Activated CD8-positive, alpha-beta memory T cell treated with anti-CD3 and anti-CD28 coated beads, Interleukin-2, amount 50 U/mL, for 48 hours (primary cell): ENCODE results near the gene MEG3.

Experiments
- DNase-seq: peaks from one replicate; pipeline ENCODE4 v3.0.0-alpha.2; 2020

Gene MEG3

DNA sequence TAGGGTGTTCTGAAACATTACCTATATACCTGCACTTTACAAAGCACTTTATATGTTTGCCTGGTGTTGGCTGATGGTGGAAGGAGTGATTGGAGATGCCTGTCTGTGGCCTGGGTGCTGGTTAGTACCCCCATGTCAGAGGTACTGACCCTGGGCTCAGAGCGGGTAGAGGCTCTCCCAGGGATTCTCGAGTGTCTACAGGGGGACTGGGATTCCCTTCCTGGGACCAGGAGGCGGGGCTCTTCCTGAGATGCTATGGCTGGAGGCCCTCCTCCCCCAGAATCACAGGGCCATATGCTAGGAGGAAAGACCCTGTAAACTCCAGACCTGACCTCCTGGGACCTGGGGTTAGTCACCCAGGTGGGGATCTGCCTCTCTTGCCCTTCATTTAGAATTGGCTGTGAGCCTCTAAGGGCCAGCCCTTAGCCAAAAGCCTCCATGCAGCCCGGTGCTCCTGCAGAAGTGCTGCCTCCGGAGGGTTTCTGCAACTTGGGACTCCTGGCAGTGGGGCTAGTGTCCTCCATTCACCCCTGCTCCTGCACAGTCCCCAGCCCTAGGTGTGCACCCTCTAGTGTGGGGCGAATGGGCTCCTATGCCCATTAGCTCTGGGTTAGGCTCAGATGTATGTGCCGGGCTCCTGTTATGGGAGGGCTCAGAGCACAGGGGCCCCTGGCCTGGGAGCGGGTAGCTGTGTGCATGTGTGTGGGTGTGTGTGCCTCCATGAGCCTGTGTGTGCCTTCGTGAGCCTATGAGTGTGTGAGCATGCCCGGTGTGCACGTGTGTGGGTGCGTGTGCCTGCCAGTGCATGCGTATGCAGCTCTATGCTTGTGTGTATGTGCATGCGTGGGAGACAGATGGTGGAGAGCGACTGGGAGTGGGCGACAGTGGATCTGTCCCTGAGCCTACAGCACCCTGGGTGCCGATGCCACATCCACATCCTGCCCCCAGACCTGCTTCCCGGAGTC, 41.0 kb downstream of the MEG3 start:
- no peak for DNase-seq

- DNase-seq, result no peak
These were observed 41.9 kb downstream of the MEG3 start for GRCh38 chr14:100867631-100868315.

DNA sequence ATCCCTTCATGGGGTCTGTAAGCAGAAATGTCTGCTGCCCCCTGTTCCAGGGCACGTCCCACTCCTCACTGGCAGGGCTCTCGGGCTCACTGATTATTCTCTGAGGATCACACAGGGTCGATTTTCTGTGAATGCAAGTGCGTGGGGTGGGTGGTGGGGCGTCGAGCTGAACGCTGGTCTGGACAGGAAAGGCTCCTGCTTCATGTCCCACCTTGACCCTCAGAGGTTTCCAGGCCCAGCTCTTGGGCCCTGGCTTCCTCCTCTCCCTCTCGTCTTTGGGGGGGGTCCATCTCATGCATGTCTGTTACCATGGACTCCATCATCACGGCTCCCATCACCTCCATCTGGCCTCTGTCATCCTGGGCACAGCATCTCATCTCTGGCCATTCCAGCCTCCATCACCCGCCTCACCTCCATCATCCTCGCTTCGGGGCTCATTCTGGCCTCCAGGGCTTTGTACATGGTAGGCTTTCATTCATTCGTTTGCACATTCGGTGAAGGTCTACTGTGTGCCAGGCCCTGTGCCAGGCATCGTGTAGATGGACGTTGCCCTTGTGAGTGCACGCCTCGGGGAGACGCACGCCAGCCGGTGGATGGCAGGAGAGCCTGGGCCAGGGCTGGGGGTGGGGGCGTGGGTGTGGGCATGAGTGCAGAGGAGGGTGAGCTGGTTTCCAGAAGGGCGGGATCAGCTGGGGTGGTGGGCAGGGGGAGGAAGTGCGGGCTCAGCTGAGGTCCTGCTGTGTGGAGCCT, 42.9 kb downstream of the MEG3 start:
- no peak for DNase-seq

GRCh38 chr14:100871234-100872186, 45.6 kb downstream of the MEG3 start:
- no peak for DNase-seq

- DNase-seq, result no peak
These were observed 46.6 kb downstream of the MEG3 start for GRCh38 chr14:100872259-100873095.

- no peak for DNase-seq
These were observed 47.2 kb downstream of the MEG3 start for GRCh38 chr14:100873096-100873482.

GRCh38 chr14:100874051-100874410, 48.1 kb downstream of the MEG3 start:
- DNase-seq, result no peak

DNA sequence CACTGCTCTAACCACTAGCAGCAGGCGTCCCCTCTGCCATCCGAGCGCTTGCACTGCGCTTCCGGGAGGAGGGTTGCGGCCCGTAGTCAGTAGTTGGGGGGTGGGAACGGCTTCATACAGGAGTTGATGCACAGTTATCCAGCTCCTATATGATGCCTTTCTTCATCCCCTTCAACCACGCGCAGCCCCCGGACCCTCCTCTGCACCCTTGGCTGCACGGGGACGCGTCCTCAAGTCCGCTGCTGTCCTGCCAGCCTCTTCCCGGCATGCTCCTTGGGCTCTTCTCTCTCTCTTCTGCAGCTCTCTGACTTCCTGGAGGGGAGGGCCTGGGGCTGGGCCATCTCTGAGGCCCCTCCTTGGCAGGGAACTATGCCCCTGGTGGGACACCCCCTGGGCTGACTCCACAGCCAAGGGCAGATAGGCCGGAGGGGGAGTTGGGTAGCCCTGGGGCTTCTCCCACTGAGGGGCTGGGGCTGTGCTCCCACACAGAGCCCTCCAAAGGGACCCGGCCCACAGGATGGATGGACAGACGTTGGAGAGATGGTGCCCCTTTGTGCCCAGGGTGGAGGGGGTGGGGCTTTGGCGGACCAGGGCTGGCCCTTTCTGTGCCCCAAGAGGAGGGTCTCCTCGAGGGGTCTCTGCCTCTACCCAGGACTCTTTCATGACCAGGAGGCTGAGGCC, 48.6 kb downstream of the MEG3 start:
- DNase-seq, result no peak

DNA sequence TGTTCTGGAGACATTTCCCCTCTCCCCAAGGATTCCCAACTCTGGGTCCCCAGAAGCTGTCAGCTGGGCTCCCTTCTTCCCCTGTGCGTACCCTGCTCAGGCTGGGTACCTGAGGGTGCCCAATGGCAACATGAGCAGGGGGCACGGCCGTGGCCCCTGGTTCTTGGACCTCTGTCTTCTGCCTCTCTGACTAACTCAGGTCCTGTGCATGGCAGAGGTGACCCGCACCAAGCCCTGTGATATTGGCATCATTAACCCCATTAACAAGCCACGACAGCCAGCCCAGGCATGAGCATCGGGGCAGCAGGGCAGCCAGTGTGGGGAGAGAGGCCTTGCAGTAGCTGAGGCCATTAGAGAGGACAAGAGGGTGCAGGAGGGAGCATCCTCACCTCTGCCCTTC, 49.2 kb downstream of the MEG3 start:
- no peak for DNase-seq

DNA sequence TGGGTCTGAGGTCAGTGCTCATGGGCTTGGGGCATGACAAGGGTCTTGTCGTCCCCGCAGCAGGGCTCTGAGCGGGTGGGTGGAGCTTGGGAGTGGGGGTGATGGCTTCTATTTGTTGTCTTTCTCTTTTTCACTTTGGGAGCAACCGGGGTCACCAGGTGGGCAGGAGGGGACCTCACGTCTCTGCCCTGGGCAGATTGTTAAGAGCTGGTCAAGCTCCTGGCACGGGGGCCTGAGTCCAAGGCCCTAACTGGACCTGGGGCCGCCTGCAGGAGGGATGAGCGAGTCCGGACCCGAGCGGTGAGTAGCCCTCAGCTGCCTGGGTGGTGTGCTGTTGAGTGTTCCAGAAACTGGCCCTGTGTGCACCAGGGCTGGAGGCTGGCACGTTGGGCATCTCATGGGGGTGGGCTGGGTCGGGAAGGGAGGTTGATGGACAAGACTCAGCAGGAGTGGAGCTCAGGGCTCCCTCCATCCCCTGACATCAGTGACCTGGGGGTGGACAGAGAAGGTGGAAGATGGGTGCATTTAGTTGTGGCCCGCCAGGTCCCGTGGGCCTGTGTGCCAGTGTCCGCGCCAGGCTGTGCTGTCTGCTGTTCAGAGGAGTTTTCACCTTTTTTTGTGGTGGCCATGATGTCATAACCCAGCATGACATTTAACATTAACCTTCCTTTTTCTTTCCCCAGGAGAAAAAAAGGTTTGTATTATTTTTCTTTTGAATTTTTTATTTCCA, 50.1 kb downstream of the MEG3 start:
- DNase-seq, result no peak

DNA sequence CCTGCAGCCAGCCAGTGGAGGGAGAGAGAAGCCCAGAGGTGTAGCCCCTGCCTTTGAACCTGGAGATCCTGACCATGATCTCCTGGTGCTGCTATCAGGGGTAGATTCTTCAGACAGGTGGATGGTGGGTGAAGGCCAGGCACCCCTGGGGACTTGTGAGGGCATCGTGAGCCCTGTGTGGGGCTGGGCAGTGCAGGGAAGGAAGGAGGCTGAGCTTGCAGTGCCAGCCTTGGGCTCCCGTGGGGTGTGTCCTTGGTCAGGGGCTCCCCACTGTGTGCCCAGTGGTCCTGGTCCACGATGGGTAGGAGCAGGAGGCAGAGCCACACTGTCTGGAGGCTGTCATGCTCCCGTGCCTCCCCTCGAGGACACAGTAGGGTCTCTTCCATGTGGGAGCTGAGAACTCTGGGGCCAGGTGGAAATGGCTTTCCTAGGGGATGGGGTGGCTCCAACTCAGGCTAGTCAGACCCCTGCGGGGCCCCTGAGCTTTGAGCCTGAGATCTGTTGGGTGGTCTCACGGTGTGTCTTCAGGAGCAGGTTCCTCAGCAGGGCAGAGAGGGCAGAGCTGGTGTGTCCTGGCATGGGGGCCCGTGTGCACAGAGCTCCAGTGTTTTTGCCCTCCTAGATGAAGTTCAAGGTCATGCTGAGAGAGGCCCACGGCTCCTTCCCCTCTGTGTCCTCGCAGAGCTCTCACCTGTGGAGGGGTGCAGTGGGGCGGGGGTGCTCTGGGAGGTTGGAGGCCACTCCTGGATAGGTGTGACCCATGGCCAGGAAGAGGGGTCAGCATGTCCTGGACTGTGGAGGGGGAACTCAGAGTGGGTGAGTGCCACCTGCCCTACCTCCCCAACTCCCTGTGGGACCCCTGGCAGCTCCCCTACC, 52.6 kb downstream of the MEG3 start:
- DNase-seq, result no peak

DNA sequence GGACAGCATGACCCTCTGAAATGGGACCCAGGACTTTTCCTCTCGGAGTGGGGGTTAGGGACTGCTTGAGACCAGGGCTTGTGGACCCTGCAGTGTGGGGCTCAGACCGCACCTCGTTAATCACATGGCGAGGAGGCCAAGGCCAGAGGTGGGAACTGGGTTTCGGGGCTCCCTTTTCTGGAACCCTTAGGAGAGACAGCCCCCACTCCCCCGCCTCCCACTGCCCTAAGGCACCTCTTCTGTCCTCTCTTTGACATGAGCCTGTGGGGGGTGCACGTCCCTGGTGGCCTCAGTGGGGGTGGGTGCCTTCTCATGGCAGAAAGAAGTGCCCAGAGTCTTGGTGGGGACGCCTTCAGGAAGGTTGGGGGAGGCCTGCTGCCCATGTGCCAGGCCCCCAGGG, 53.3 kb downstream of the MEG3 start:
- DNase-seq, result no peak

DNA sequence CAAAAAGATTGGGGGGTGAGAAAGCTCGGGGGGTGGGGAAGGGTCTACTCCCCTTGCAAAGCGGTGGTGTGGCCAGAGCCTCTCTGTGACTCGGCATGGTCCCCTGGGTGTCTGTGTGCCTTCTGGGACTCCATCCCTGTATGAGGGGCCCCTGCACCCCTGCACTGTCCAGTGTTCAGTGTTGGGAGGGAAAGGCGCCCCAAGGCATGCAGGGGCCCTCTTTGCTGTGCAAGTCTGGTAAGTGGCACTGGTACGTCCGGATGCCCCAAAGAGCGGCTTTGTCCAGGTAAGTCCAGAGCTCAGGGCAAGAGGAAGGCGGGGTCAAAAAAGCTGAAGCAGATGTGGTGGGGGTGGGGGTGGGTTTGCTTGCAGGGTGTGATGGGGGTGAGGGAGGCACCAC, 53.9 kb downstream of the MEG3 start:
- DNase-seq, result no peak

DNA sequence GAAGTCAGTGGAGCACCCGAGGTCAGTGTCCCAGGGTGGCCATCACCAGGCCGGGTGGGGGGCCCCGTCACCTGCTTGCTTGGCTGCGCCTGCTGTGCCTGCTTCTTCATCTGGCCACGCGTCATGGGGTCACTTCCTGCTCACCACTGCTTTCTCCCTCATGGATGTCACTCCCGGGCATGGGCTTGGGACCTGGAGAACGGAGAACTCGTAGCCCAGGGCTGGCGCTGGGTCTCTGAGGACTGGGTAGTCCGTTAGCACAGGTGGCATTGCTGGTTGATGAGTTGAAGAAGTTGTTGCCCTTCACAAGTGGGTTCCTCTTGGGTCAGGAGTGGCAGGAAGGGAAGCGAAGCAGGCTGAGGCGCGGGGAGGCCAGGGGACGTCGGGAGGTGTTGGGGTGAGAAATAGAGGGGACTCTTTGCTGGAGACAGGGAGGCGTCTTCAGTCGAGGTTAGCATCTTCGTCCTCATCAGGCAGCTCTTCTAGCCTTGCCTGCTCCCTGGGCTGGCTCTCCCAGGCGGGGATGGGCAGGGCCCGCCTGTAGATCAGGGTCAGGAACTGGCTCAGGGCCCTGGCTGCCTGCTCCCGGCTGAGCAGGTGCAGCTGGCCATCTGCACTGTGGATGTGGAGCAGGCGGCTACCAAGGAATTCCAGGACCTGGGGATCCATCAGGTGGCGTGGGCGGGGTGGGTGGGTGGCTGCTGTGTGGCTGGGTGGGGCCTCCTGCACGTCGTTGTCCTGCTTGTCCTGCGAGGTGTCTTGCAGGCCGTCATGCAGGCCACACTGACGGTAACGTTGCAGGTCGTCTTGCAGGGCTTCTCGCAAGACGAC, 54.6 kb downstream of the MEG3 start:
- DNase-seq, result no peak

DNA sequence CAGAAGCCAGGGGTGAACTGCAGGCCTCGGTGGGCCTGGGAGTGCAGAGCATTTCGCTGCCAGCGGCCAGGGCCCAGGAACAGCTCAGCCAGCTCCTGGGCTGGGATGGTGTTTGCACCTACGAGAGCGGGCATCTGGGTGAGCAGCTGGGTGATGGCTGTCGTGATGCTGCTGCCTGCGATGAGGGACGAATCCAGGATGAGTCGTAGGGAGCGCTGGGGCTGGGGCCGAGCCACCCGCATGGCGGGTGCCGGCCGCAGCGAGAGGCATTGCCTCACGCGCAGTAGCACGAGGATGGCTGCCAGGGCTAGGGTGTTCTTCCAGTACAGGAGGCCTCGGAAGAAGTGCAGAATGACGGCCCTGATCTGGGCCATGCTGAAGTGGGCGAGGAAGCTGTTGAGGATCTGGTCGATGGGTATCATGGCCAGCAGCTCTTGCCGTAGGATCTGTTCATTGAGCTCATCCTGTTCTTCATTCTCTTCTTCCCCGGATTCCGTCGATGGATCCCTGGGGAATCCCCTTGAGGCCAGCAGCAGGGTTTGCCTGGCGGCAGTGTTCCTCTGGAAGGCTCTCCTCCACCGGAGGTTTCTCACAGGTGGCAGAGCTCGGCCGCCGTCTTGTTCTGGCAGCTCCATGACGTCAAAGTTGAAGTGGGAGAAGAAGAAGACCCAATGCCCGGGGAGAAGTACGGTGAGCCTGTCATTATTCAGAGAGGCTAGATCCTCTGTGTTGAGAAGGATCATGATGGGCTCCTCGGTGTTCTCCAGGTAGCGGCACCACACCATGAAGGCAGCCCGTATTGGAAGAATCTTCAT, 55.5 kb downstream of the MEG3 start:
- DNase-seq, result no peak

DNA sequence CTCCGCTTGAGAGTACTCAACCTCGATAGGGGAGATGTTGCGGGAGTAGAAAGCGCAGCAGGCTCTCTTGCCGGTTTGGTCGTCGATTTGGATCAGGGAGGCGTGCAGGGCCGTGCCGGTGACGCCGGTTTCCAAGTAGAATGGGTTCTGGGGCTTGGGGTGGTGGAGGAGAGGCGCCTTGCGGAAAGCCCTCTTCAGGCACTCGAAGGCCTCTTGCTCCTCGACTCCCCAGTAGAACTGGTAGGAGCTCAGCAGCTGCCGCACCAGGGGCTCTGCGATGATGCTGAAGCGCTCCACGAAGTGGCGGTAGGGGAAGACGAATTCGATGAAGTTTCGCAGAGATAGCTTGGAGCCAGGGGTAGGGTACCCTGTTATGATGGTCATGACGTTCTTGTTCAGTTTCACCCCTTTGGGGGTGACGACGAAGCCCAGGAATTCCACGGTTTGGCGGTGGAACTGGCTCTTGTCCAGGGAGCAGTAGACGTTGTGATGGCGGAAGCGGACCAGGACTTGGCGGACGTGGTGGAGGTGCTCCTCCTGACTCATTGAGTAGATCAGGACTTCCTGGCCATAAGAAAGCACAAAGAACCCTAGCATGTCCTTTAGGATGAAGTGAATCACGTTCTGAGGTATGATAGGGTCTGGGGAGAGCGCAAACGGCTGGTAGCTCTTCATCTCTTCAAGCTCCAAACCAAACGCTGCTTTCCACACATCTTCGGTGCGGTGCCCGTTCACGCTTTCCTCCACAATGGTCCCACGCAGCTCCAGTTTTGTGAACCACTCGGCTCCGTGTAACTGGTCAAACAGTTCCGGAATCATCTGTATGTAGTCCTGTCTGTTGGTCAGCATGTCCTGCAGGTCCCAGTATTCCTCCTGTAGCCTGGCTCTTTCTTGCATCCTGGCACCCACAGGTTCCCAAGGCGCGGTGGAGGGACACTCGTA, 56.4 kb downstream of the MEG3 start:
- no peak for DNase-seq
